HEK293 (cell line): ENCODE measurements around the gene CALCOCO2.
"Not testable (repeated sequence)": the region's sequence is repeated elsewhere in the genome, so short reads cannot be mapped to it uniquely, and the experiment has no call there.

Experiments
- CTCF ChIA-PET: fragments of 350-600 bp; formaldehyde crosslinking; extraction: SDS; loops from one replicate; lab custom pipeline; 2021; ENCODE audit warnings: antibody characterized with exemption; lab: Yijun Ruan, JAX
- POLR2A ChIA-PET: fragments of 300-600 bp; formaldehyde crosslinking; extraction: SDS; loops from one replicate; lab custom pipeline; 2020; ENCODE audit warnings: antibody characterized with exemption, inconsistent platforms; lab: Yijun Ruan, JAX
- H3K27ac ChIP-seq: fragments of 200-500 bp; sonication (Bioruptor generic); 2 replicates; pipeline ENCODE4 v1.5.1; 2014; ENCODE audit warnings: low read depth, low read length, control low read depth, inconsistent platforms; ENCODE audit errors: extremely low read depth
- H3K36me3 ChIP-seq, 2 experiments: fragments of 200-500 bp in 1 of 2; sonication (Bioruptor generic) in 1 of 2; 1 replicate in 1 of 2; 2 replicates in 1 of 2; pipeline ENCODE4 v1.5.1; 2014 to 2017; ENCODE audit warnings: inconsistent platforms in 2 of 2, low read length in 2 of 2; ENCODE audit not compliant: control insufficient read depth in 2 of 2, insufficient read depth in 1 of 2
- H3K4me1 ChIP-seq: fragments of 200-500 bp; sonication (Bioruptor generic); 2 replicates; pipeline ENCODE4 v1.5.1; 2014; ENCODE audit warnings: mild to moderate bottlenecking, low read length, inconsistent platforms; ENCODE audit not compliant: control insufficient read depth, insufficient read depth
- H3K4me3 ChIP-seq: 2 replicates; pipeline ENCODE4 v1.5.1; 2011; ENCODE audit warnings: low read depth, mild to moderate bottlenecking, control low read depth, low read length, moderate library complexity
- H3K9me3 ChIP-seq: fragments of 200-500 bp; sonication (Bioruptor generic); 2 replicates; pipeline ENCODE4 v1.5.1; 2014; ENCODE audit warnings: low read depth, low read length, inconsistent platforms; ENCODE audit not compliant: control insufficient read depth, insufficient read depth
- BCL11B ChIP-seq: fragments of 450-650 bp; formaldehyde crosslinking; IDR thresholded peaks from 2 replicates; pipeline ENCODE4 v1.5.1; 2016; ENCODE audit warnings: low read depth, missing biosample characterization, missing genetic modification characterization
- GLI2 ChIP-seq: fragments of 450-650 bp; formaldehyde crosslinking; IDR thresholded peaks from 2 replicates; pipeline ENCODE4; 2017; ENCODE audit warnings: missing biosample characterization, missing genetic modification characterization, low read depth, borderline replicate concordance
- GLIS1 ChIP-seq: fragments of 450-650 bp; formaldehyde crosslinking; IDR thresholded peaks from 2 replicates; pipeline ENCODE4 v1.5.1; 2016; ENCODE audit warnings: missing biosample characterization, missing genetic modification characterization
- HOXD13 ChIP-seq: sonication (generic); formaldehyde crosslinking; IDR thresholded peaks from 2 replicates; pipeline ENCODE4 v1.8.0; 2022; ENCODE audit warnings: missing genetic modification reagents, borderline replicate concordance
- ZNF175 ChIP-seq: fragments of 450-650 bp; formaldehyde crosslinking; IDR thresholded peaks from 2 replicates; pipeline ENCODE4 v1.5.1; 2016; ENCODE audit warnings: missing biosample characterization, missing genetic modification characterization
- ZNF335 ChIP-seq: fragments of 450-650 bp; formaldehyde crosslinking; conservative IDR thresholded peaks from 2 replicates; pipeline ENCODE4 v1.5.1; 2016; ENCODE audit warnings: missing biosample characterization, missing genetic modification characterization
- ZNF629 ChIP-seq: fragments of 450-650 bp; formaldehyde crosslinking; IDR thresholded peaks from 2 replicates; pipeline ENCODE4 v1.5.1; 2017; ENCODE audit warnings: missing biosample characterization, missing genetic modification characterization
- TF ChIP-seq, protein P1 (sequence below): fragments of 450-650 bp; formaldehyde crosslinking; IDR thresholded peaks from 2 replicates; pipeline ENCODE4 v1.5.1; 2017; ENCODE audit warnings: missing biosample characterization, missing genetic modification characterization

CALCOCO2 gene

GRCh38 chr17:48792033-48792798 is 38.6 kb upstream of the CALCOCO2 start:
- no peaks in the 10 kb centered on the region for H3K4me1 ChIP-seq
- no peaks in the 10 kb centered on the region for H3K9me3 ChIP-seq
- no peak for TF ChIP-seq ZNF629
- TF ChIP-seq, protein P1, sequence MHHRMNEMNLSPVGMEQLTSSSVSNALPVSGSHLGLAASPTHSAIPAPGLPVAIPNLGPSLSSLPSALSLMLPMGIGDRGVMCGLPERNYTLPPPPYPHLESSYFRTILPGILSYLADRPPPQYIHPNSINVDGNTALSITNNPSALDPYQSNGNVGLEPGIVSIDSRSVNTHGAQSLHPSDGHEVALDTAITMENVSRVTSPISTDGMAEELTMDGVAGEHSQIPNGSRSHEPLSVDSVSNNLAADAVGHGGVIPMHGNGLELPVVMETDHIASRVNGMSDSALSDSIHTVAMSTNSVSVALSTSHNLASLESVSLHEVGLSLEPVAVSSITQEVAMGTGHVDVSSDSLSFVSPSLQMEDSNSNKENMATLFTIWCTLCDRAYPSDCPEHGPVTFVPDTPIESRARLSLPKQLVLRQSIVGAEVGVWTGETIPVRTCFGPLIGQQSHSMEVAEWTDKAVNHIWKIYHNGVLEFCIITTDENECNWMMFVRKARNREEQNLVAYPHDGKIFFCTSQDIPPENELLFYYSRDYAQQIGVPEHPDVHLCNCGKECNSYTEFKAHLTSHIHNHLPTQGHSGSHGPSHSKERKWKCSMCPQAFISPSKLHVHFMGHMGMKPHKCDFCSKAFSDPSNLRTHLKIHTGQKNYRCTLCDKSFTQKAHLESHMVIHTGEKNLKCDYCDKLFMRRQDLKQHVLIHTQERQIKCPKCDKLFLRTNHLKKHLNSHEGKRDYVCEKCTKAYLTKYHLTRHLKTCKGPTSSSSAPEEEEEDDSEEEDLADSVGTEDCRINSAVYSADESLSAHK (tag by site-specific recombination) = peak; percentile 97
- no peak overlapping the region for H3K27ac ChIP-seq
- ChIA-PET POLR2A (no interaction called here), CTCF (interaction anchor here (0.5 to 14.1 kb wide), 20 partner anchors 8 to 764 kb away, joined by 3 to 299 read pairs (median 7); partner anchors contain the start of genes HOXB13, PRAC1 and PRAC2)
- no peak overlapping the region for H3K4me3 ChIP-seq
- no peaks in the 10 kb centered on the region for H3K36me3 ChIP-seq

GRCh38 chr17:48795444-48796162 is 35.2 kb upstream of the CALCOCO2 start:
- POLR2A ChIA-PET = no interaction called here
- no peaks in the 10 kb centered on the region for H3K9me3 ChIP-seq
- H3K36me3 ChIP-seq = no peaks in the 10 kb centered on the region
- H3K27ac ChIP-seq = no peak overlapping the region
- CTCF ChIA-PET = interaction anchor here (1.0 to 10.5 kb wide), 5 partner anchors 10 to 117 kb away, joined by 4 to 246 read pairs (median 8); partner anchors contain the start of genes HOXB13, PRAC1 and PRAC2
- H3K4me3 ChIP-seq = no peak overlapping the region
- no peaks in the 10 kb centered on the region; the same call in 1 of the 2 replicates for H3K4me1 ChIP-seq
- TF ChIP-seq ZNF335 (tag by site-specific recombination) (peak; percentile 37), GLIS1 (tag by site-specific recombination) (peak; percentile 47), HOXD13 (CRISPR knock-in tag) (0 out of 2 replicates have a peak, but pooled peaks have one; percentile 19), GLI2 (tag by site-specific recombination) (no peak)

DNA sequence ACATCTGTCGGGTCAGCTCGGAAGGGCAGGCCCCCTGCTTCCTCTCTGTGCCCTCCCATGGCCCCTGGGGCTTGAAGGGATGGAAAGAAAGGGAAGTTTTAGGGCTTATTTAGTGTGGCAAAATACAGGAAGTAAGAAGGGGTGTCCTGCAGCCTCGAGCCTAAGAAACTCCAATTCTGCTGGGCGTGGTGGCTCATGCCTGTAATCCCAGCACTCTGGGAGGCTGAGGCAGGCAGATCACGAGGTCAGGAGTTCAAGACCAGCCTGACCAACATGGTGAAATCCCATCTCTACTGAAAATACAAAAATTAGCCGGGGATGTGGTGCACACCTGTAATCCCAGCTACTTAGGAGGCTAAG is 34.7 kb upstream of the CALCOCO2 start:
- H3K4me3 ChIP-seq, H3K9me3 ChIP-seq, H3K36me3 ChIP-seq, POLR2A ChIA-PET, H3K27ac ChIP-seq, H3K4me1 ChIP-seq: not testable (repeated sequence)
- CTCF ChIA-PET = interaction anchor here (1.0 to 10.5 kb wide), 5 partner anchors 9 to 117 kb away, joined by 5 to 246 read pairs (median 8); partner anchors contain the start of genes HOXB13, PRAC1 and PRAC2

DNA sequence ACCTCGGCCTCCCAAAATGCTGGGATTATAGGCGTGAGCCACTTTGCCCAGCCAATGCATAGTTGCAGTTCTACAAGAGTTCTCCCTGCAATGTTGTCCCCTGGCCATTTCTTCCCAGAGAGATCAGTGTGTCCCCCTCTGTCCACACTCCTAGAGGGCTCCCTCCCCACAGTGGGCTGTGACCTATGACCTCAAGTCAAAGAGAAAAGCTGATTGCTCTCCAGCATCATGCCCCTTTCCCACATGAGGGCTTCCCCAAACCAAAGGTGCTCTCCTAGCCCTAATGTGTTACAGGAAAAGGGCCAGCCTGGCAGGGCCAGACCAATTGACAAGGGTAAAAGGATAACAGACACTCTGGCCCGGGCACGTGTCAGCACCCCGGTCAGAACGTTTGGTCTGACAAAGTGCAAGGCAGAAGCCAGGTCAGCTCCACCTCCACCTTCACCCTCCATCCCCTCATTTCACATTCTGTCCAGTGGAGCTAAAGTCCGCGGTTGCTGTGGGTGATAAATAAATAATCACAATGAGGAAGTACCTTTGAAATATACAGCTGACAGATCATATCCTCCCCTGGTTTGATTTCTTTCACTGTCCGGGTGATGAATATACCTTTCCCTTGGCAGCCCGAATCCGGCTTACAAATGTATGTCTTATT is 31.6 kb upstream of the CALCOCO2 start:
- H3K36me3 ChIP-seq = no peaks in the 10 kb centered on the region
- H3K27ac ChIP-seq = no peak overlapping the region
- ChIA-PET CTCF (interaction anchor here (0.7 to 8.0 kb wide), 9 partner anchors 9 to 132 kb away, joined by 3 to 336 read pairs (median 8); no protein-coding TSS in a partner anchor), POLR2A (no interaction called here)
- 0 out of 2 replicates have a peak, but pooled peaks have one; percentile 18 for TF ChIP-seq BCL11B (tag by site-specific recombination)
- no peak for TF ChIP-seq ZNF175 (tag by site-specific recombination)
- H3K4me3 ChIP-seq = no peak overlapping the region
- H3K4me1 ChIP-seq = no peaks in the 10 kb centered on the region; the same call in 1 of the 2 replicates
- no peaks in the 10 kb centered on the region for H3K9me3 ChIP-seq
